Skin of body (tissue), 2 donors: ENCODE measurements around the gene YIPF3. TPM values are rescaled to one million over a fixed set of nuclear protein-coding genes. Genes with fewer than 3 reads are reported as not detected.
"Not testable (repeated sequence)": the region's sequence is repeated elsewhere in the genome, so short reads cannot be mapped to it uniquely, and the experiment has no call there.

Experiments
- DNase-seq: peaks from one replicate; lab custom pipeline; 2025; lab: John Stamatoyannopoulos, UW
- total RNA-seq: library from RNA; depleted of rRNA; stranded (reverse); fragments of >200 nt; gene quantifications from one replicate; pipeline ENCODE4 v1.2.3, GENCODE V29; 2014

Gene YIPF3
- total RNA-seq, 1 donor from 2014 or later, result 49.7 TPM

- DNase-seq, result peak; percentile 40
Measured at GRCh38 chr6:43509984-43510826, 6.5 kb downstream of the YIPF3 start, which contains the start of gene LRRC73. LRRC73 (minus strand) TSS chr6:43510346; CDS start chr6:43509785, 561 bp downstream.

DNA sequence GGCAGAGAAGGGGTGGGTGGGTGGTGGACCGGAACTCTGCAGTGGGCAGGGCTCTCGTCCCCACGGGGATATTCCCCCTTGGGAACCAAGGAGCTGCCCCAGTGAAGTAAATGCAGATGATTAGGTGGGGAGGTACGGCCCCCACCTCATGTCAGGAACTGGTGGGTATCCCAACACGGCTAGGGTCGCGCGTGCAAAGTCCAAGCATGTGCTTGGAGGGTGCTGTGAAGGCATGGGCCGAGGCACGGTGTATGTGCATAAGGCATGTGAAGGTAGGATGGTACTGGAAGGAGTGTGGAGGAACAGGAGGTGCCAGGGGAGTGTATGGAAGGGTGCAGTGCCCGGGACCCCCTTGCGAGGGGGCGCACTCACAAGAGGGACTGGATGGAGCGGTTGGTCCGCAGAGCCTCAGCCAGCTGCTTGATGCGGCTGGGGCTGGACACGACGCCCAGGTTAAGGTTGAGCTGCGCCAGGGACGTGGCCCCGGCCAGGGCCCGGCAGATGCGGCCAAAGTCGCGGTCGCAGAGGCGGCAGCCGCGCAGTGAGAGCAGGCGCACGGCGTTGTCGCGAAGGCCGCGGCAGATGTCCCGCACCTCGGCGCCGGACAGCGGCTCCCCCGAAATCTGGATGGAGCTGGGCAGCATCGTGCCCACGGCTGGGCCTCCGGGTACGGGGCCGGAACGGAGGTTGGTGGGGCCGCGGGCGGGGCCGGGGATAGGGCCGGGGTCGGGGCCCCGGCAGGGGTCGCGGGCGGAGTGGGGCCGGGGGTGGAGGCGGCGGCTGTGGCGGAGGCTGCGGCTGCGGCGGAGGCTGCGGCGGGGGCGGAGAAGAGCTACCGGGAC lies 7.4 kb downstream of the YIPF3 start:
- no peak for DNase-seq

DNA sequence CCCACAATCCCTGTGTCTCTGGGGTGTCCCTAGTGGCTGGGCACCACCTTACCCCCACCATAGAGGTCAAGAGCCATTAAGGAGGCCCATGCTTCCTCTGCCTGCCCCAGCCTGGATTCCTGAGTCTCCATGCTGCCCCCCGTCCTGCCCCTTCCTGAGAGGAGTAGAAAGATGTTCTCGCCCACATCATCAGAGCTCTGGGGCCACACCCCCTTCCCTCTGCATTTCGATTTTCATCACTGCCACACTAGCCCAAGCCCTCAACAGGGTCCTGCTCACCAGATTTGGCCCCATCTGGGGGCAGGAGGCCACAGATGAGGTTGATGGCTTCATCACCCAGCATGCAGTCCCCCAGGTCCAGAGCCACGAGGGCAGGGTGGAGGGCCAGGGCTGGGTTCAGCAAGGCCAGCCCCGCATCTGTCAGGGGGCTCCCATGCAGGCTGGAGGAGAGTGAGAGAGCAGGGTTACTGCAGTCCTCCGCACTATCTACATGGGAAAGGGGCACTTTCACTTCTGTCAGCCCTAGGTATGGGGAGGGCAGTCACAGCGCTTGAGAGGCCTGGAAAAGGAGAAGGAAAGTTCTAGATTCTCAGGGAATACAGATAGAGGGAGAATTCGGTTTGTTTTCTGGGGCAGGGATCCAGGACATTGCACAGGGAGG lies 8.1 kb downstream of the YIPF3 start:
- DNase-seq, result no peak

DNA sequence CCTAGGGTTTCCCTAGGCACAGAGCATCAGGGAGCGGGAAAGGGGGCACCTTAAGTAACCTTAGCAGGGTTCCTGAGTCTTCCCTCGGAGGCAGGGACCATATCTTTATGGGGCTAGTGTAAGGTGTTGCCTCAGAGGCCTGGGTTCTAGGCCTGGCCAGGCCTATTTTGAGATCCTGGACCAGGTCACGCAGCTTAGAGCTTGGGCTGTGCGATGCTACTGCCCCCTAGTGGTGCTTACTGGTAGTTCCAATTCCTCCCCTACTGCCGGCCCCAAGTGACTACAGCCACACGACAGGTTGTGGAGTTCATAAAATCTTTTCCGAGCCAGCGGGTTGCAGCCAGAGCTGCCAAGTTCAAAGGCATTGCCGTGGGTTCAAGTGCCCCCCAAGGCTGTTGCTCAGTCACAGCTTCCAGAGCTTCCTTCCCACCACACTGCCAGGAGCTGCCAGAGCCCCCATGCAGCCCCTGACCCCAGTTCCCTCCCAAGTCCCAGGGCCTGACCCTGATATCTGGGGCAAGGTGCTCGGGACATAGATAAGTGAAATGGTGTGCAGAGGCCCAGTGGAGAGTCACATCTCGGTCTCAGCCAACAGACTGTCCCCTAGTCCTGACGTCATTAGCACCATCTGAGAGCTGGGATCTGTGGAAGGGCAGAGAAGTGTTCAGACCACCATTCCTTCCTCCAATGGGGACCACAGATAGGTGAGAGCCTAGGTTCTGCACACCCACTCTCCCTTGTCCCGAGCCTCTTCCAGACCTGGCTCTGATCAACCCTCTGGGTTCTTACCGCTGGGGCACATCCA lies 9.9 kb downstream of the YIPF3 start:
- peak; percentile 36 for DNase-seq

GRCh38 chr6:43506171-43506570 lies 10.6 kb downstream of the YIPF3 start:
- no peak for DNase-seq

DNA sequence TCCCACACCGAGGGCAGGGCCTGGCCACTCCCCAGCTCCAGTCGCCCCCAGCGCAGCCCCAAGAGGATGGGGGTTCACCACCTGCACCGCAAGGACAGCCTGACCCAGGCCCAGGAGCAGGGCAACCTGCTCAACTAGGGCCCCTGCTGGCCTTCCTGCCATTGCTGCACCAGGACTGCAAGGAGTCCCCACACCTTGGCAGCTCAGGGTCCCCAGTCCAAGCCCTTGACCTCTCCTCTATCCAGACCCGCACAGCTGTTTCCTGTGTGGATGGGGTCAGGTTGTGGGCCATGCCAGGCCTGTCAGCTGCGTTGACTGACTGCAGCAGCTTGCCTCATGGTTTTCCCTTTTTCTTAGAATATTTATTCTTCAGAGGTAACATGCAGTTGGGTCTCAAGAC lies 11.0 kb downstream of the YIPF3 start:
- no peak for DNase-seq

GRCh38 chr6:43504756-43505593 lies 11.8 kb downstream of the YIPF3 start:
- DNase-seq, result no peak

DNA sequence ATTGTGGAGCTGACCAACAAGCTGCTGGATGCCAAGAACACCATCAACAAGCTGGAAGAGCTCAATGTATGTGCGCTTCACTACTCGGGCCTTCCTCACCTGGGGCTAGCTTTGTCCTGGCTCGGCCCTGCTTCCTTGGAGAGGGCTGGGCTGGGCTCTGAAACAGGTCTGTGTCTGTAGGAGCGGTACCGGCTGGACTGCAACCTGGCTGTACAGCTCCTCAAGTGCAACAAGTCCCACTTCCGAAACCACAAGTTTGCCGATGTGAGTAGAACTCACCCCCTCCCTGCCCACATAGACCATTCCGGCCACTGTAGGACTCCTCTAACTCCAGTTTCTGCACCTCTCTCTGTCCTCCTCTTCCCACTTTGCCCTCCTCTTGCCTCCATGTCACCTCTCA lies 13.3 kb downstream of the YIPF3 start:
- no peak for DNase-seq

GRCh38 chr6:43502666-43503065 lies 14.1 kb downstream of the YIPF3 start:
- no peak for DNase-seq

DNA sequence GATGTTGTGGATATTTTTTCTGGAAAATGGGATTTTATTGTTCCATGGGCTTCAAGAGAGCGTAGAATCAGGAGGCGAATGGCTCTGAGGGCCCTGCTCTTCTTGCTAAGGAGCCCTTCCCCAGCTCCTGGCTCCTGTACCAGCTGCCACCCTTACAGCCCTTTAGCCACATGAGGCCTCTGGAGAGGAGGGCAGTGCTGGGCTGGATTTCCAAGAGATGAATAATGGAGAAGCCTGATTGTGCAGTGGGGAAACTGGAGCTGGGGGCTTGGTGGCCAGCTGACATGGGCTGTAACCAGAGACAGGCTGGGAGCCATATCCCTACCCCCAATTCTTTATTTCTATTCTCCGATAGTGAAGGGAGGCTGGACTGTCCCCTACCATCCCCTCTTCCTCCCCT lies 15.8 kb downstream of the YIPF3 start:
- no peak for DNase-seq

DNA sequence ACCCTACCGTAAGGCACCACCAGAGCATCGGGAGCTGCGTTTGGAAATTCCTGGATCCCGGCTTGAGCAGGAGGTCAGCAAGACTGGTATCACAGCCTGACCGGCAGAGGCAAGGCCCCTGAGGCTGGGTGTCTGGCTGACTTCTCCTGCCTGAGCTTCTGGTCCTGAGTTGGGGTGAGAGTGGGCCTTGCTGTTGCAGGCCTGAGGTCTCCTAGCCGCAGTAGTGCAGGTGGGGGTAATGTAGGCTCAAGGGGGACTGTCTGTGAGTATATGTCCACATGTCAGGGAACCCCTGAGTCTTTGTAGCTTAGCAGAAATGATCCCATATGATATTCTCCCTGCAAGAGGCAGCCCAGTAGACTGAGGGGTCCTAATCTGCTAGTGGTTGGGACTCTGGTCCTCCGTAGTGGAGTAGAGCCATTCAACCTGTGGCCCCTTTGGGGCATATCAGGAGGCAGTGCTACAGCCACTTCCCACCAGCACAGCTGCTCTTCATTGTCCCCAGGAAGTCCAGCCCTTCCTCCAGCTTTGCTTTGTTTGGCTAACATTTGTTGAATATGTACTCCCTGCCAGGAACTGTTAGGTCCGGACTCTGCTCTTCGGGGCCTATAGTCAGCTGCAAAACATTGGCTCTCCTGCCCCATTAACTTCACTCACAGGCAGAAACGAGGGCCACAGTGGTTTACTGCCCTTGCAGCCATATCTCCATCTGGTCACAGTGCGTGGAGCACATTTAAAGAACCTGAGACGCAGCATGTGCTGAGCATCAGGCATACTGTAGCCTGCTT lies 17.5 kb downstream of the YIPF3 start:
- DNase-seq, result no peak

- DNase-seq, result not testable (repeated sequence)
Measured at GRCh38 chr6:43498291-43498690, 18.4 kb downstream of the YIPF3 start.

- no peak for DNase-seq
Measured at GRCh38 chr6:43497689-43498088, 19.0 kb downstream of the YIPF3 start.

GRCh38 chr6:43497129-43497396 lies 19.7 kb downstream of the YIPF3 start:
- DNase-seq, result no peak

- DNase-seq, result no peak
Measured at GRCh38 chr6:43496370-43497128, 20.2 kb downstream of the YIPF3 start.

GRCh38 chr6:43495409-43495941 lies 21.3 kb downstream of the YIPF3 start:
- DNase-seq, result no peak

DNA sequence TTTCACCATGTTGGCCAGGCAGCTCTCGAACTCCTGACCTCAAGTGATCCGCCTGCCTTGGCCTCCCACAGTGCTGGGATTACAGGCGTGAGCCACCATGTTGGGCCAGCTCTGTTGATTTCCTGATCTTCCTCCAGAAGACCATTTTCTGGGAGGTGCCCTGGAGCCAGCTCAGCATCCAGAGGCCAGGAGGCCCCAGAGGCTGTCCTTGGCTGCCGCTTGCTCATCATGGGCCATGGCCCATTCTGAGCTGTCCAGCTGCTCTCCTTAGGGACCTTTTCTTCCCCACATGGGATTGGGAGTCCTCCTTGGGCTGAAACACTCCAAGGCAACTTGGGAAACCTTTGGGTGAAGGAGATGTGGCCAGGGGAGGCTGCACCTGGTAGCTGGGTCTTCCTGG lies 22.0 kb downstream of the YIPF3 start:
- DNase-seq, result no peak

- DNase-seq, result no peak
Measured at GRCh38 chr6:43494321-43494720, 22.4 kb downstream of the YIPF3 start.

GRCh38 chr6:43493833-43494232 lies 22.9 kb downstream of the YIPF3 start:
- DNase-seq, result no peak
